K562 (cell line): Measurements from ENCODE around the gene SENP1. TPM values are rescaled to one million over a fixed set of nuclear protein-coding genes. Genes with fewer than 3 reads are reported as not detected.

ENCODE experiments used
- ATAC-seq: fragments of 200-7000 bp; cut with Tn5 transposase; 3 replicates; pipeline ENCODE4 v1.9.1; 2020; ENCODE audit warnings: moderate library complexity
- BruUV-seq: library from RNA; stranded (reverse); fragments of 400-500 nt; replicated peaks from 2 replicates; lab custom pipeline; 2021; lab: Mats Ljungman, UMichigan
- CTCF ChIA-PET: fragments of 300-600 bp; formaldehyde crosslinking; extraction: SDS; loops from one replicate; lab custom pipeline; 2021; ENCODE audit warnings: low intra/inter-chr PET ratio; lab: Yijun Ruan, JAX
- POLR2A ChIA-PET: fragments of 300-600, 350-650 bp; sonication (Branson Sonifier 250); formaldehyde crosslinking; extraction: SDS; loops from one replicate; lab custom pipeline; 2021; ENCODE audit warnings: antibody characterized with exemption, inconsistent platforms; lab: Yijun Ruan, JAX
- DNase-seq, 4 experiments: peaks; one replicate each; pipeline versions ENCODE4 v3.0.0 to v3.0.0-alpha.2; 2011 to 2018; ENCODE audit warnings: low spot score in 3 of 4, mixed read lengths in 3 of 4; ENCODE audit errors: extremely low read depth in 1 of 4
- FAIRE-seq: peaks from 2 replicates; lab custom pipeline; 2011; peaks lifted over from hg19 to GRCh38; lab: Jason Lieb, UNC
- H2AFZ ChIP-seq: 2 replicates; pipeline ENCODE4 v1.6.0; 2011; ENCODE audit warnings: low read depth, low read length, control low read depth, inconsistent platforms
- H3K27ac ChIP-seq: fragments of 200-600 bp; 3 replicates; pipeline ENCODE4 v1.8.0; 2011; ENCODE audit warnings: low read depth, mild to moderate bottlenecking, control low read depth, inconsistent platforms, low read length, moderate library complexity, mixed read lengths; ENCODE audit errors: extremely low read depth
- H3K27me3 ChIP-seq, 2 experiments: fragments of 300-600 bp in 1 of 2; 2 replicates in 1 of 2; 3 replicates in 1 of 2; pipeline versions ENCODE4 v1.6.0 to v1.8.0; 2011; ENCODE audit warnings: inconsistent platforms in 2 of 2, low read length in 2 of 2, mild to moderate bottlenecking in 1 of 2, mixed read lengths in 1 of 2, moderate library complexity in 1 of 2; ENCODE audit not compliant: control insufficient read depth in 2 of 2, insufficient read depth in 2 of 2
- H3K36me3 ChIP-seq: fragments of 300-600 bp; 3 replicates; pipeline ENCODE4 v1.8.0; 2011; ENCODE audit warnings: mild to moderate bottlenecking, low read length, inconsistent platforms; ENCODE audit not compliant: control insufficient read depth, insufficient read depth
- H3K4me1 ChIP-seq, 2 experiments: fragments of 200-600 bp in 1 of 2; replicated peaks in 1 of 2; 2 replicates in 1 of 2; 3 replicates in 1 of 2; pipeline versions ENCODE4 v1.5.1 to v1.8.0; 2011; ENCODE audit warnings: inconsistent platforms in 2 of 2, low read length in 2 of 2, mild to moderate bottlenecking in 1 of 2, mixed read lengths in 1 of 2, moderate library complexity in 1 of 2; ENCODE audit not compliant: control insufficient read depth in 2 of 2, insufficient read depth in 2 of 2
- H3K4me2 ChIP-seq: 2 replicates; pipeline ENCODE4 v1.6.1; 2011; ENCODE audit warnings: low read length, control low read depth, inconsistent platforms, mixed read lengths; ENCODE audit not compliant: insufficient read depth
- H3K4me3 ChIP-seq: fragments of 200-600 bp; sonication (generic), shearing (Covaris generic); 2 replicates; pipeline ENCODE4 v1.5.1; 2016; ENCODE audit warnings: control low read depth, inconsistent platforms
- H3K79me2 ChIP-seq: fragments of 200-600 bp; 3 replicates; pipeline ENCODE4 v1.8.0; 2011; ENCODE audit warnings: low read length, inconsistent platforms; ENCODE audit not compliant: control insufficient read depth, insufficient read depth
- H3K9ac ChIP-seq, 2 experiments: 2 replicates each; pipeline versions ENCODE4 v1.6.0 to v1.6.1; 2011; ENCODE audit warnings: low read depth in 2 of 2, low read length in 2 of 2, control low read depth in 1 of 2, inconsistent platforms in 1 of 2, mild to moderate bottlenecking in 1 of 2, mixed read lengths in 1 of 2; ENCODE audit not compliant: insufficient read depth in 1 of 2
- H3K9me1 ChIP-seq: one replicate; pipeline ENCODE4 v1.6.0; 2011; ENCODE audit warnings: inconsistent platforms, mild to moderate bottlenecking, low read length, moderate library complexity; ENCODE audit not compliant: control insufficient read depth, insufficient read depth
- H3K9me3 ChIP-seq: replicated peaks from 2 replicates; pipeline ENCODE4 v1.5.1; 2011; ENCODE audit warnings: low read depth, low read length, inconsistent platforms; ENCODE audit not compliant: control insufficient read depth, insufficient read depth
- H4K20me1 ChIP-seq: replicated peaks from 2 replicates; pipeline ENCODE4 v1.6.1; 2011; ENCODE audit warnings: low read length, inconsistent platforms, mixed read lengths; ENCODE audit not compliant: control insufficient read depth, insufficient read depth
- BRF1 ChIP-seq: IDR thresholded peaks from 3 replicates; pipeline ENCODE4 v1.6.1; 2011; ENCODE audit warnings: borderline replicate concordance, mild to moderate bottlenecking; ENCODE audit not compliant: insufficient read length; ENCODE audit errors: extremely low read depth
- FOXK1 ChIP-seq: sonication (generic); formaldehyde crosslinking; IDR thresholded peaks from 2 replicates; pipeline ENCODE4 v1.8.0; 2022; ENCODE audit warnings: missing genetic modification reagents, mild to moderate bottlenecking, borderline replicate concordance
- HMGXB4 ChIP-seq: sonication (generic); formaldehyde crosslinking; IDR thresholded peaks from 2 replicates; pipeline ENCODE4 v1.8.1; 2023; ENCODE audit warnings: mild to moderate bottlenecking, missing genetic modification reagents
- HNRNPK ChIP-seq: fragments of 200-400 bp; formaldehyde crosslinking; IDR thresholded peaks from one replicate; pipeline ENCODE4 v1.6.1; 2018; ENCODE audit warnings: mild to moderate bottlenecking, low read depth, low read length; ENCODE audit not compliant: poor library complexity, severe bottlenecking
- LARP7 ChIP-seq: fragments of 450-650 bp; IDR thresholded peaks from 2 replicates; pipeline ENCODE4 v1.6.1; 2016
- NFYB ChIP-seq: IDR thresholded peaks from 2 replicates; pipeline ENCODE4 v1.6.1; 2011; ENCODE audit warnings: mild to moderate bottlenecking, moderate library complexity; ENCODE audit not compliant: insufficient read length; ENCODE audit errors: extremely low read depth
- RBM22 ChIP-seq: fragments of 200-400 bp; formaldehyde crosslinking; IDR thresholded peaks from 2 replicates; pipeline ENCODE4 v1.6.1; 2018; ENCODE audit warnings: low read length, low read depth; ENCODE audit not compliant: poor library complexity, severe bottlenecking
- SMAD3 ChIP-seq: fragments of 450-650 bp; formaldehyde crosslinking; conservative IDR thresholded peaks from 2 replicates; pipeline ENCODE4 v1.4.0; 2020; ENCODE audit warnings: mild to moderate bottlenecking
- SP1 ChIP-seq: sonication (generic); formaldehyde crosslinking; IDR thresholded peaks from 2 replicates; pipeline ENCODE4 v1.8.1; 2022; ENCODE audit warnings: mild to moderate bottlenecking, missing genetic modification reagents
- ZC3H4 ChIP-seq: sonication (generic); formaldehyde crosslinking; IDR thresholded peaks from 2 replicates; pipeline ENCODE4 v1.9.0; 2021; ENCODE audit warnings: missing genetic modification reagents, borderline replicate concordance
- ZNF143 ChIP-seq: sonication (generic); formaldehyde crosslinking; IDR thresholded peaks from 2 replicates; pipeline ENCODE4 v1.9.0; 2022; ENCODE audit warnings: mild to moderate bottlenecking, missing genetic modification reagents
- ZNF212 ChIP-seq: fragments of 450-650 bp; formaldehyde crosslinking; IDR thresholded peaks from 2 replicates; pipeline ENCODE4 v1.4.0; 2020; ENCODE audit warnings: mild to moderate bottlenecking
- ZNF311 ChIP-seq: fragments of 250-450 bp; sonication (Bioruptor Pico); IDR thresholded peaks from 2 replicates; pipeline ENCODE4 v1.4.0; 2020; ENCODE audit warnings: mild to moderate bottlenecking, moderate library complexity
- ZNF780A ChIP-seq: fragments of 250-450 bp; sonication (Bioruptor Pico); IDR thresholded peaks from 2 replicates; pipeline ENCODE4 v1.5.0; 2021; ENCODE audit warnings: mild to moderate bottlenecking
- WGBS: fragments of 100-300 bp; shearing (Covaris generic); methylation state at CpG from one replicate; pipeline ENCODE4 v1.1.6; 2016; ENCODE audit warnings: low coverage, mixed read lengths; ENCODE audit not compliant: insufficient coverage; ENCODE audit errors: missing lambda C conversion rate; 5-methylcytosine and 5-hydroxymethylcytosine counted together
- in situ Hi-C: fragments of 300-500 bp; cut with MboI; formaldehyde crosslinking; loops from 4 replicates; pipeline ENCODE4 v1.15.0; 2018; ENCODE audit warnings: inconsistent platforms, mixed read lengths
- intact Hi-C: fragments of 100-400 bp; cut with micrococcal nuclease; formaldehyde crosslinking; loops from 2 replicates; pipeline ENCODE4 v1.14.2; 2022
- polyA plus RNA-seq, 8 experiments: library from polyadenylated mRNA; depleted of rRNA in 4 of 8; stranded (reverse) in 5 of 8; unstranded in 3 of 8; fragments of >200 nt; fragmentation: Nextera tagmentation in 2 of 8; fragmentation: Illumina TruSeq in 1 of 8; extraction: Ambion mirVana in 2 of 8; extraction: Trizol in 1 of 8; gene quantifications; 2 replicates each; pipeline versions ENCODE4 v1.2.1 to v1.2.3, GENCODE V29; 2011 to 2014; ENCODE audit warnings: inconsistent platforms in 1 of 8, missing spikeins in 1 of 8
- total RNA-seq, 7 experiments: library from RNA; depleted of rRNA in 6 of 7; stranded (reverse); fragments of >200 nt in 6 of 7; fragmentation: Illumina TruSeq in 2 of 7; extraction: Trizol in 2 of 7; gene quantifications; 2 replicates each; pipeline versions ENCODE4 v1.2.1 to v1.2.3, GENCODE V29; 2011 to 2021; ENCODE audit warnings: low replicate concordance in 1 of 7
- TF ChIP-seq, protein P1 (sequence below): sonication (generic); formaldehyde crosslinking; IDR thresholded peaks from 2 replicates; pipeline ENCODE4 v1.8.0; 2022; ENCODE audit warnings: mild to moderate bottlenecking, low read depth, missing genetic modification reagents

SENP1 gene
- total and polyA plus RNA-seq, 9 of the 15 experiments (the other 6 are each of a cell fraction or from before 2014, with no cell fraction given): 15.5 to 59.0 (median 36.3) TPM

DNA sequence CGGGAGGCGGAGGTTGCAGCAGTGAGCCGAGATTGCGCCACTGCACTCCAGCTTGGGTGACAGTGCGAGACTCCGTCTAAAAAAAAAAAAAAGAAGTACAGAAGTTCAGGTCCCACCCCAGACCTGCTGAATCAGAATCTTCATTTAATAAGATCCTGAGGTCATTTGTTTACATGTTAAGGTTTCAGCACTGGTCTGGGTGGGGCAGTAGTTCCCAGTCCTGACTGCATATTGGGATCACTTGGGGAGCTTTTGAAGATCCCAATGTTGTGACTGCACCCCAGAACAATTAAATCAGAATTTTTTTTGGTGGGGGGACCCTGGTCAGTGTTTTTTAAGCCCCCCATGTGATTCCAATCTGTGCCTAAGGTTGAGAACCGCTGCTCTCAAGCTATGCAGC lies 89.9 kb downstream of the SENP1 start:
- ChIA-PET POLR2A (interaction anchor here (1.2 to 1.8 kb wide), 3 partner anchors 10 to 84 kb away, joined by 3 to 6 read pairs (median 4); no protein-coding TSS in a partner anchor), CTCF (no interaction called here)

More for the DNA sequence above, 89.9 kb downstream of the SENP1 start:
- DNase-seq (no peak), ATAC-seq (no peak), FAIRE-seq (no peak)
- Histone ChIP-seq H3K4me1 (no peaks in the 10 kb centered on the region), H3K9me1 (no peaks in the 10 kb centered on the region), H3K27me3 (peaks cover 51 to 61% of the 10 kb centered on the region in 2 experiments), H3K9ac (no peak overlapping the region), H3K36me3 (no peaks in the 10 kb centered on the region), H3K9me3 (no peaks in the 10 kb centered on the region), H3K27ac (no peak overlapping the region), H2AFZ (no peak overlapping the region), H3K4me3 (no peak overlapping the region), H3K4me2 (no peak overlapping the region), H4K20me1 (no peaks in the 10 kb centered on the region; the same call in 1 of the 2 replicates), H3K79me2 (no peaks in the 10 kb centered on the region)
- intact Hi-C loops: no loop called here
- in situ Hi-C loops: no loop called here
- WGBS: 1% methylated on average over 7 of the region's 7 CpGs
- no TSS peak for BruUV-seq
- TF ChIP-seq ZNF780A (CRISPR knock-in tag) (no peak), ZNF143 (CRISPR knock-in tag) (no peak), ZC3H4 (CRISPR knock-in tag) (no peak), ZNF311 (CRISPR knock-in tag) (no peak), HMGXB4 (no peak), RBM22 (no peak), NFYB (no peak), SP1 (no peak), HNRNPK (no peak), SMAD3 (no peak), BRF1 (no peak), LARP7 (no peak), FOXK1 (CRISPR knock-in tag) (no peak), ZNF212 (CRISPR knock-in tag) (no peak)
- TF ChIP-seq, protein P1, sequence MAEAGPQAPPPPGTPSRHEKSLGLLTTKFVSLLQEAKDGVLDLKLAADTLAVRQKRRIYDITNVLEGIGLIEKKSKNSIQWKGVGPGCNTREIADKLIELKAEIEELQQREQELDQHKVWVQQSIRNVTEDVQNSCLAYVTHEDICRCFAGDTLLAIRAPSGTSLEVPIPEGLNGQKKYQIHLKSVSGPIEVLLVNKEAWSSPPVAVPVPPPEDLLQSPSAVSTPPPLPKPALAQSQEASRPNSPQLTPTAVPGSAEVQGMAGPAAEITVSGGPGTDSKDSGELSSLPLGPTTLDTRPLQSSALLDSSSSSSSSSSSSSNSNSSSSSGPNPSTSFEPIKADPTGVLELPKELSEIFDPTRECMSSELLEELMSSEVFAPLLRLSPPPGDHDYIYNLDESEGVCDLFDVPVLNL (CRISPR knock-in tag): no peak
